Measurements from ENCODE around the gene PPP1R13L.
"Not testable (repeated sequence)": the region's sequence is repeated elsewhere in the genome, so short reads cannot be mapped to it uniquely, and the experiment has no call there.

DNA sequence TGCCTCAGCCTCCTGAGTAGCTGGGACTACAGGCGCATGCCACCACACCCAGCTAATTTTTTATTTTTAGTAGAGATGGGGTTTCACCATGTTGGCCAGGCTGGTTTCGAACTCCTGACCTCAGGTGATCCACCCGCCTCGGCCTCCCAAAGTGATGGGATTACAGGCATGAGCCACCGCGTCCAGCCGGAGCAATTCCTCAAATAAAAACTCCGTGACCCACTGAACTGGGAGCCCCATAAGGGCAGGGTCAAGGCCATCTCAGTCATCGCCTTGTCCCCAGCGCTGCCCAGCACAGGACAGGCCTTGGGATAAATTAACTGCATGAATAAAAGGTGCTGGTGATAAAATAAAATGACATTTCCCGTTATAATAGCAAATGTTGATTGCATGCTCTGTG is 25.0 kb upstream of the PPP1R13L start:
- TF ChIP-seq, protein P1, sequence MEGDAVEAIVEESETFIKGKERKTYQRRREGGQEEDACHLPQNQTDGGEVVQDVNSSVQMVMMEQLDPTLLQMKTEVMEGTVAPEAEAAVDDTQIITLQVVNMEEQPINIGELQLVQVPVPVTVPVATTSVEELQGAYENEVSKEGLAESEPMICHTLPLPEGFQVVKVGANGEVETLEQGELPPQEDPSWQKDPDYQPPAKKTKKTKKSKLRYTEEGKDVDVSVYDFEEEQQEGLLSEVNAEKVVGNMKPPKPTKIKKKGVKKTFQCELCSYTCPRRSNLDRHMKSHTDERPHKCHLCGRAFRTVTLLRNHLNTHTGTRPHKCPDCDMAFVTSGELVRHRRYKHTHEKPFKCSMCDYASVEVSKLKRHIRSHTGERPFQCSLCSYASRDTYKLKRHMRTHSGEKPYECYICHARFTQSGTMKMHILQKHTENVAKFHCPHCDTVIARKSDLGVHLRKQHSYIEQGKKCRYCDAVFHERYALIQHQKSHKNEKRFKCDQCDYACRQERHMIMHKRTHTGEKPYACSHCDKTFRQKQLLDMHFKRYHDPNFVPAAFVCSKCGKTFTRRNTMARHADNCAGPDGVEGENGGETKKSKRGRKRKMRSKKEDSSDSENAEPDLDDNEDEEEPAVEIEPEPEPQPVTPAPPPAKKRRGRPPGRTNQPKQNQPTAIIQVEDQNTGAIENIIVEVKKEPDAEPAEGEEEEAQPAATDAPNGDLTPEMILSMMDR (IDR thresholded peaks at IDR 0.05; ENCODE audit: insufficient read depth, low read depth, low read length) = not testable (repeated sequence)
- not testable (repeated sequence) for TF ChIP-seq EZH2 (IDR thresholded peaks at IDR 0.05; ENCODE audit: insufficient read depth, low read length)

Data from astrocyte (in vitro differentiated cells and primary cell).